HG03066 (cell line): ENCODE data around the gene NETO2.
"Not testable (repeated sequence)": the region's sequence is repeated elsewhere in the genome, so short reads cannot be mapped to it uniquely, and the experiment has no call there.

ENCODE experiments used
- ATAC-seq: cut with Tn5 transposase; IDR thresholded peaks from one replicate; pipeline ENCODE4 v1.9.1; 2021; ENCODE audit warnings: low read depth; ENCODE audit not compliant: unreplicated experiment

The NETO2 gene

DNA sequence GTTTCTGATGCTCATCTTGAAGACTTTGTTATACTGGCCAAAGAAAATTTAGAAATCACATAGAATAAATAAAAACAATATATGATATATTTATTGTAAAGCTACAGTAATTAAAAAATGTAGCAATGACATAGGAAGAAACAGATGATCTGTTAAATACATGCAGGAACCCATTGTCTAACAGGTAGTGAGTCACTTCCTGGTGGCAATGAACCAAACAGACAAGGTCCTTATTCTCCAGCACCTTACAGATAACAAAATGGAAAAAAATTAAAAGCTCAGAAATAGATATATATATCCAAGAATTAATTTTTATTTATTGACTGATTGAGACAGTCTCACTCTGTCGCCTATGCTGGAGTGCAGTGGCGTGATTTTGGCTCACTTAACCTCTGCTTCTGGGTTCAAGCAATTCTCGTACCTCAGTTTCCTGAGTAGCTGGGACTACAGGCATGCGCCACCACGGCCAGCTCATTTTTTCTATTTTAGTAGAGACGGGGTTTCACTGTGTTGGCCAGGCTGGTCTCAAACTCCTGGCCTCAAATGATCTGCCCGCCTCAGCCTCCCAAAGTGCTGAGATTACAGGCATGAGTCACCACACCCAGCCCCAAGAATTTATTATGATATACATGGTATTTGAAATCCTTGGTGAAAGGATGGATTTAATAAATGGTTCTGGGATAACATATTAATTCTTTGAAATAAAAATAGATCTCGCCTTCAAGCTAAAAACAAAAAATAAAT, 7.5 kb downstream of the NETO2 start:
- ATAC-seq = no peak

DNA sequence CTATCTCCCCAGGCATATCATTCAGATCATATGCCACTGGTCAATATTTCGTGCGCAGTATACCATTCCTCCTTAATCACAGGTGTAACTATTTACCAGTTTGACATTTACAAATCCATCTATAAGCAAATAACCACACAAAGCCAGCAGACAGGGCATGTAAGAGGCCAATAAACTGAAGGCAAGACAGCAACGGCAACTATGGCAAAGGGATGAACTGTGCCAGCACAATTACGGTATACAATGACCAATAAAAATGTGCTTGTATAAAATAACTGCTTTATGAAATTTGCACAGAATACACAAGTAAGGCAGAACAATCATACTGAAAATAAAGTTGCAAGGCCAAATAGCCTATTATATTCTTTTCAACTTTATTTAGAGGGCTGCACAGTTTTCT, 9.2 kb downstream of the NETO2 start:
- ATAC-seq = no peak

DNA sequence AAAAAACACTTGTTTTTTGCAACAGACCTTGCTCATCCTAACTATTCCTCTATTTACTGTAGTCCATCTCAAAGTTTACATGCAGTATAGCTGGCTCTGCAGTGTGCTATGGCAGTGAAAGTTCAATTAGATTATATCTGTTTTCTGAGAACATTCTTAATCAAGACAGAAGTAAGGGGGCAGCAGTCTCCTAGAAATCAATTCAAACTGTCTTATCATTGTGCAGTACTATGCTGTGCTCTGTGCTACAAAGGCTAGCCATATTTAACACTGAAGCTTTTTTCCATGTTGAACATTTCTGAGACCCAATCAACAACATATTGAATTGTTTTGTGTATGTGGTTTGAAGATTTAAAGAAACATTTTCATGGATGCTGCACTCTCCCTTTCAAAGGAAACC, 11.4 kb downstream of the NETO2 start:
- ATAC-seq = no peak

DNA sequence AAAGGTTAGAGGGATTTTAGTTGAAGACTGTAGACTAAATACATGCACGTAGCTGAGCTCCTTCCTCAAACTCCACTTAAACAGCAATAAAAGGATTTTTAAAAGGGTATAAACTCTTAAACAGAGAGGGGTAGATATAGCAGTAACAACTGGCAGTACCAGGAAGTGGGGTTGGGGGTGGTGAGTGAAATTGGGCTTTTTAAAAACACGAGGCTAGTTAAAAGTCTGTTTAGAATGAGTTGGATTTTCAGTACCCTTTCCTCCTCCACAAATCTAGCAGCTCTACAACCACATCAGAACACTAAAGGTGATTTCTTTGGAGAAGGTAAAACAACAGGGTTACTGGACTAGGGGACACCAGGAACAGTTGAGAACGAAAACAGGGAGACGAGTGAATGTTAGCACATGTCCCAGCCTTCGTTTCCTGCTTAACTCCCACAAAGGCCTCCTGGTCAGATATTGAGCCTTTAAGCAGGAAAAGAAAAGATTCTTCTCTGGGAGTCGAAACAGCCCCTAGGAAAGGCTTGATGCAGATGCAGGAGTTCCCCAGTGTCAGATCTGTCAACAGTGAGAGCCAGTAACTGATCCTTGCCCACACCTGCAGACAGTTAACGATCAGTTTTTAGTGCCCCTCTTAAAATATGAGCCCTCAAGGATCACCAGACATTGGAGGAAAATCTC, 13.8 kb downstream of the NETO2 start:
- no peak for ATAC-seq

DNA sequence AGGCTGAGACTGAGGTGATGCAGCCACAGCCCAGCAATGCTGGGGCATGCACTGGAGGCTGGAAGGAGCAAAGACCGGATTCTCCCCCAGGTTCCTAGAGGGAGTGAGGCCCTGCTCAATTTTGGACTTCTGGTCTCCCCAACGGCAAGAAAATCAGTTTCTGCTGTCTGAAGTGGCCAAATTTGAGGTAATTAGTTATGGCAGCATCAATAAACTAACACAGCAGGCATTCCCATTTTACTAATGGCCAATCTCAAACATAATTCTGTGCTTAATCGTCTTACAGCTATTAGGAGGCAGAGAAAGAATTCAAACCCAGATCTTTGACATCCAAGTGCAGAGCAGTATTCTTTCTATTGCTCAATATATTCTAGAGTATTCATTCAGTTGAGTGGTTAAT, 16.2 kb downstream of the NETO2 start:
- ATAC-seq = no peak

DNA sequence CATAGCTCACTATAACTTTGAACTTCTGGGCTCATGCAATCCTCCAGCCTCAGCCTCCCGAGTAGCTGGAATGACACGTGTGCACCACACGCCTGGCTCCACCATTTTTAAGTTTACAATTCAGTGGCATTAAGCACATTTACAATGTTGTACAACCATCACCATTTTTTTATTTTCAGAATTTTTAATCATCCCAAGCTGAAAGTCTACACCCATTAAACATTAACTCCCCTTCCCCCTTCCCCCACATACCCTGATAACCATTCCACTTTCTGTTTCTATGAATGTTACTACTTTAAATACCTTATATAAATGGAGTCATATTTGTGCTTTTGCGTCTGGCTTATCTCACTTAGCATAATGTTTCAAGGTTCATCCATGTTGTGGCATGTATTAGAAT, 18.0 kb downstream of the NETO2 start:
- ATAC-seq = no peak

DNA sequence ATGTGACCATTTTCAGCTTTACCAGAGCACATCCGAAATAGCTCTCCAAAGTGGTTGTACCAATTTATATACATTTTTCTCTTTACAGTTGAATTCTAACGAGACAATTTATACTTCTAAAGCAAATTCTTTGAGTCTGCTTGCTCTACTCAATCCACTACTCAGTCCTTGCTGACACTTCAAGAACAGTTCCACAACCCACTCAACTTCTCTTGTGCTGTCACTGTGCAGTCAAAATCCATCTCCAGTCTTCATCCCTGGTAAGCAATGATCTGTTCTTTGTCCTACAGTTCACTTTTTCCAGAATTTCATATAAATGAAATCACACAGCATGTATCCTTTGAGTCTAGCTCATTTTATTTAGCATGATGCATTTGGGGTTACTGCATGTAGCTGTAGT, 30.6 kb downstream of the NETO2 start:
- no peak for ATAC-seq

DNA sequence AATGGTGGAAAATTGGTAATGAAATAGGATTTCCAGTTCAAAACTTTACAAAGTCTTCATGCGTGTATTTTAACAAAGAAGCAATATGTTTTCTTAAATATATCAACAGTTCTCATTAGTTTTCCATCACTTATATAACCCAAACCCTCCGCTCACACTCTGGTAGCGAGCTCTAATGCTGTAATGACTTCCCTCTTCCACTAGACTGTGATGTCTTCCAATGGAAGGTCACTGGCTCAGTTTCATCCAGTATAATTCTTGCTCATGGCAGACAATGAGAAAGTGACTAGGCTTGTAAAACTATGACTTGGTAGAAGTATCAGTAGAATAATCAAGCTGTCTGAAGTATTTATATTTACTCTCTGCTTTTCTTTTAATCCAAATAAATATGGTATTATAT, 32.8 kb downstream of the NETO2 start:
- ATAC-seq = no peak

DNA sequence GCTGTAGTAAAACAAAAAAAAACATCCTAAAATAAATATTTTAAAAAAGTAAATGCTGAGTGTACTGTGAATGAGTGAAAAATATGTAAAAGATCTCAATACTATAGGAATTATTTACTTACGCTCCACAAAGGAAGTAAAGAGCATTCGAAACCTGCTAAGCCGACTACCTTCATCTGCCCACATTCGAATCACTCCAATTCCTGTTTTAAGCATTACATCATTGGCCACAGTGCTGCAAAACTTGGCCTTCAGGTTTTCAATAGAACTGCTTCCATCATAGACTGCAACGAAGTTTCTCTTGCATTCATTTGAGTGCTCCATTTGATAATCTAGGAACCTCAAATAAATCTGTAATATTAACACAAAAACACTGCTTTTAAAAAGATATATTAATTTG, 34.4 kb downstream of the NETO2 start:
- ATAC-seq = no peak

DNA sequence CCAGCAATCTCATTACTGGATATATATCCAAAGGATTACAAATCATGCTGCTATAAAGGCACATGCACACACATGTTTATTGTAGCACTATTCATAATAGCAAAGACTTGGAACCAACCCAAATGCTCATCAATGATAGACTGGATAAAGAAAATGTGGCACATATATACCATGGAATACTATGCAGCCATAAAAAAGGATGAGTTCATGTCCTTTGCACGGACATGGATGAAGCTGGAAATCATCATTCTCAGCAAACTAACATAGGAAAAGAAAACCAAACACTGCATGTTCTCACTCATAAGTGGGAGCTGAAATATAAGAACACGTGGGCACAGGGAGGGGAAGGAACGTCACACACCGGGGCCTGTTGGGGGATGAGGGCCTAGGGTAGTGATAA, 40.8 kb downstream of the NETO2 start:
- ATAC-seq = not testable (repeated sequence)

DNA sequence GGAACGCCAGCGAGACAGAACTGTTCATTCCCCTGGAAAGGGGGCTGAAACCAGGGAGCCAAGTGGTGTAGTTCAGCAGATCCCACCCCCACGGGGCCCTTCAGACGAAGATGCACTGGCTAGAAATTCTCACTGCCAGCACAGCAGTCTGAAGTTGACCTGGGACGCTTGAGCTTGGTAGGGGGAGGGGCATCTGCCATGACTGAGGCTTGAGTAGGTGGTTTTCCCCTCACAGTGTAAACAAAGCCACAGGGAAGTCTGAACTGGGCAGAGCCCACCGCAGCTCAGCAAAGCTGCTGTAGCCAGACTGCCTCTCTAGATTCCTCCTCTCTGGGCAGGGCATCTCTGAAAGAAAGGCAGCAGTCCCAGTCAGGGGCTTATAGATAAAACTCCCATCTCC, 46.6 kb downstream of the NETO2 start:
- not testable (repeated sequence) for ATAC-seq

DNA sequence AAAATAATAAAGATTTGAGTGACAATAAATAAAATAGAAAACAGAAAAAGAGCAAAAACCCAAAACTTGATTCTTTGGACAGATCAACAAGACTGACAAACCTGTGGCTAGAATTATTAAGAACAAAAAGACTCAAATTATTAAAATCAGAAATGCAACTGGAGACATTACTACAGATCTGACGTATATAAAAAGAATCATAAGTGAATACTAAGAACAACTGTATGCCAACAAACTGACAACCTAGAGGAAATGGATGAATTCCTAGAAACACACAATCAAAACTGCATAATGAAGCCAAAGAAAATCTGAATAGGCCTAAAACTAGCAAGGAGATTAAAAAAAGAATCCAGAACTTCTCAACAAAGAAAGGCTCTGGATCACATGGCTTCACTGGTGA, 47.4 kb downstream of the NETO2 start:
- no peak for ATAC-seq

DNA sequence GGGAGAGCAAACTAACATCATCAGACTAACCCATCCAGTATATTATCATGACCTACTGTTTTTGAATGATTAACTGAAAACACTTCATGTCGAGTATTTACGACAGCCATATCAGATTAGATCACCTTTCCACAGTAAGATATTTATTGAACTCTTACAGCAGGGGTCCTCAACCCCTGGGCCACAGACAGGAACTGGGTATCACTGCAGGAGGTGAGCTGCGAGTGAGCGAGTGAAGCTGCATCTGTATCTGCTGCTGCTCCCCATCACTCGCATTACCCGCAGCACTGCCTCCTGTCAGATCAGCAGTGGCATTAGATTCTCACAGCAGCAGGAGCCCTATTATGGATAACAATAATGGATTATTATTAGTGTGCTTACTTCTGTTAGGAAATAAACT, 59.5 kb downstream of the NETO2 start:
- ATAC-seq = no peak

DNA sequence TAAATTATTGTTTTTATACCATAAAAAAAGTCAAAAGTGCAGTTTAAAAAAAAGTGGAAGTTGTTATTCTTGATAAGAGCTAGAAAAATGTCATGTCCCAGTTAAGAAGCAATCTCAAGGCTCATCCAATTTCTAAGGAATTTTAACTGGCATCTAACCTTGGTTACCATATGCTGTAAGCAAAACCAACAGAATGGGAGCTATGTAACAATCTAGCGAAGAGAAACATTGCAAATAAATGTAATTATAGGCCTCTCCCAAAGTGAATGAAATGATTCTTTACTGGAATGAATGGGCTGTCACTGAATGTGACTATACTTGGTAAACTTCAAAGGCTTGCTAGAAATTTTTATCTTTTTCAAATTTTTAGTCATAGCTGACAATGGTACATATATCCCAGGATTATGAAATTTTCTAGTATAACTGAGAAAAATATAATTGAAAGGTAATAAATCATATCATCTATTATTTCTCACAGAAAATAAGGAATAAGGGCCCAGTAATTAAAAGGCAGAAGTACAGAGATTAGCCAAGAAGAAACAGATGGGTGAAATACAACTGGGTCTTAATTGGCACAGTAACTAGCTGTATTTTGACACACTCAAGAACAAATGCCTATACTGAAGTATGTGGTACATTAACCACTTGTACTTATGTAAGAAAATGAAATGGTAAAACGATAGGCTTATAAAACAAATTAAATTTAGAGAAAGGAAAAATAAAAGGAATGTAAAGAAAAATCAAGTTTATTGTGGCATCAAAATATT, 61.5 kb downstream of the NETO2 start:
- no peak for ATAC-seq

DNA sequence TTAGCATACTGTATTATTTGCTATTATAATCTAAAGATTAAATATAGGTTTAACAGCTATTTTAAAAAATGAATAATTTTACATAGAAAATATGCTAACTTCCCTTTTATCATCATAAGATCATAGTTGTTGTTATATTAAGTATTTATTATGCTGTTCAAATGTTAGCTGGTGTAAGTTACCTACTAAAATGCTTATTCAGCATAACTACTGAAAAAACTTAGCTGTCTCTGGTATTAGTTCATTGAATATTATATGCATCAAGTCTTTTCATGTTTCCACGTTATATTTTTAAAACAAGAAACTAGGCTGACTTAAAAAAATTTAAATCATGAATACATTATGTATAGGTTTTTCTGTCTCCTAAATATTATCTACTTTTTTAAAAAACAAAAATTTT, 62.6 kb downstream of the NETO2 start:
- no peak for ATAC-seq

DNA sequence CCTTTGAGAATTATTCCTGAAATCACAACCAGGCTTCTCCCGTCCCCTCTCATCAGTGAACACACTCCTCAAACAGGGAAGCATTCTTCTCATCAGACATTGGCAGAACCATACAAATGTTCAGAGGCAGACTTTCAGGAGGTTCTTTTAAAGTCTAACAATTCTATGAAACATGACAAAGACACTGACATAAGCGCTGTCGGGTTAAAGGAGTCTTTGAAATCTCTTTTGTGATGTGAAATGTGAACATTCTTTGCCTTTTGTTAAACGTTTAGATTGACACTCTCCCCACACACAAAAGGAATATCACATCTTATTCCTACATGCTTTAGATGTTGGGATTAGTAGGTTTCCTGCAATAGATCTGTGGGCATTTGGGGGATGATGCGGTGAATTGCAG, 63.9 kb downstream of the NETO2 start:
- ATAC-seq = no peak

DNA sequence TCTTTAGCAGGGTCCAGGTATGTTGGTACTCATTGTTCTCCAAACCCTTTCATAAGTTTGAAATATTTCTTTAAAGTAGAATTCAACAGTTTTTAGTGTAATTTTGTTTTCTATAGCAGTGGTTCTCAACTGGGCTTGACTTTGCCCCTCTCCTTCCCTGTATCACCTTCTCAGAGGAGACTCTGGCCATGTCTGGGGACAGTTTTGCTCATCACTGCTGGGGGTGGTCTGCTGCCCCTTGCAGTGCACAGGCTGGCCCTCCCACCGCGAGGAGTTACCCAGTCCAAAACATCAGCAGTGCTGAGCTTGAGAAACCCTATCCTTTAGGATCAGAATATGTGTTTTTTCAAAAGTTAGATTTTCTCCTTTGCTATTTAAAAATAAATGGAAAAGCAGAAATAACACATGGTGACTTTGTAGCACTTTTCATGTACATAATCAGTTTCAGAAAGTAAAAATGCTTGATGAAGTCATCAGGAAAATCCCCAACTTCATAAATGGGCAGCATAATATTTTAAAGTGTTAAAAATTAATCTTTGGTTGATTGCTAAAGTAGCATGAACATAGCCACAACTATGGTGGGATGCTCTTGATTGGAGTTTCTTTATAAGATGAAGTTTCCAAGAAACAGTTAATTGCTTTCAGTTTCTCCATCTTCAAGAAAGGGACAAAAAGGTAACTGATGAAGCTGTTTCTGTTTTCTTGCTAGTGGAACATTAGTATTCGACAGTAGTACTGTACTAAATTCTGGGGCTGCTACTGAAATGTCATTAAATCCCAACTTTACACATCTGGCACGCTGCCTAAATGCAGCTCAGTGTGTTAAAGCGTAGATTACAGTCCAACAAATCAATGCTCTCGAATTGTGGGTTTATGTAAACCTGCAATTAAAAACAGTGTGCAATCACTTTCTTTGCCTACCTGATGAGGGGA, 70.3 kb downstream of the NETO2 start:
- ATAC-seq = no peak

DNA sequence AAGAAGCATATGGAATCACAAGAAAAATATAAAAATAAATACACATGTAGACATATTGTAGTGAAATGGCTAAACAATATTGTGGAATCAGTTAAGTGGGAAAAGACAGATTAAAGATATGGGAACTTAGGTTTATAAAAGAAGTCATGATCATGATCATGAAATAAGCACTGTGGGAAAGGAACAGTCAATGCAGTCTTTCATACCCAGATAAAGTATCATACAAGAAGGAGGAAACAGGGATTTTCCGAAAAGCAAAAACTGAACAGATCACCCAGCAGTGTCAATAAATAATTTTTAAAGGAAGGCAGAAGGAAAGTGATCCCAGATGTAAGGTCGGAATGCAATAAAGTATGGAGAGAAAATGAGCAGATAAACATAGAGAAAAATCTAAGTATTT, 71.6 kb downstream of the NETO2 start:
- ATAC-seq = no peak

DNA sequence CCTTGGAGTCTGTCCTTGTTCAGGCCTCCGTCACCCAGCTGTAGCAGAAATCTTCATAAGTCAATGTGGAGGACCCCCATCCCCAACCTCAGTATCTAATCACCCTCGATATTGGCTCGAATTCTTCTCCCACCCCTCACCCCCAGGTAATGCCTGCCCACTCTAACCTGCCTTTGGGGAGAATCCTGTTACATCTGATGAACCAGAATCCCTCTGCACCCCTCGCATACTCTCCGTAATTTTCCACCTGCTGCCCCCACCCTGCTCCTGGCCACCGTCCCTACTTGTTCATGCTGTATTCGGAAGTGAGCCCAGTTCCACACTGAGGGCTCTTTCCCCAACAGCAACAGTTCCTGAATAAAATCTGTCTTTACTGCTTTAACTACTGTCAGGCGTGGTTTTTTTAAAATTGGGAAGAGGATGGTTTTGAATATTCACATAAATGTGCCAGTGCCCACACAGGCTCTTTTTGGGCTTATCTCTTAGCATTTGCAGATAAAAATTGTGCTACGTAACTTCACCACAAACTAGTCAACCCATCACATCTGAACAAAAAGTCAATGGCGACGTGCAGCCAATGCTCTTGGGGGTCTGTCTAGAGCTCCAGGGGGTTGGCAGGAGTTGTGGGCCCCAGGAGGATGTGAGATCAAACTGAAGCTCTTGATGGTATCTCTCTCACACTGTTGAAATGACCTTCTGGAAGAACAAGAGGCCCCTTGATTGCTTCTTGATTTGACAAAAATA, 73.7 kb downstream of the NETO2 start:
- no peak for ATAC-seq

DNA sequence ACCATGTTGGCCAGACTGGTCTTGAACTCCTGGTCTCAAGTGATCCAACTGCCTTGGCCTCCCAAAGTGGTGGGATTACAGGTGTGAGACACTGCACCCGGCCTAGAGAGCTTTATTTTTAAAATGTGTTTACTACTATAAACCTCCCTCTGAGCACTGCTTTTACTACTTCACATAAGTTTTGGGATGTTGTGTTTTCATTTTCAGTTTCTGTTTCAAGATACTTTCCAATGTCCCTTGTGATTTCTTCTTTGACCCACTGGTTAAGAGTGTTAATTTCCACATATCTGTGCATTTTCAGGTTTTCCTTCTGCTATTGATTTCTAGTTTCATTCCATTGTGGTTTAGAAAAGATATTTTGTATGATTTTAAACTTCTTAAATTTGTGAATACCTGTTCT, 74.4 kb downstream of the NETO2 start:
- ATAC-seq = no peak
